ENCODE measurements around the gene BCAS2. TPM values are rescaled to one million over a fixed set of nuclear protein-coding genes. Genes with fewer than 3 reads are reported as not detected.

The BCAS2 gene
- total and polyA plus RNA-seq, 9 donors = 32.1 to 47.7 (median 36.7) TPM

- DNase-seq = no peak
- no peaks in the 10 kb centered on the region for H3K9me3 ChIP-seq
- TF ChIP-seq POLR2A (IDR thresholded peaks at IDR 0.05) (no peak), EP300 (IDR thresholded peaks at IDR 0.05) (no peak), CTCF (IDR thresholded peaks at IDR 0.05) (no peak)
- intact Hi-C loops (cut with DNase I) = no loop called here
- no peak overlapping the region for H3K27ac ChIP-seq
- WGBS, 3 donors = 82 to 94% (median 86%) methylated on average over 3 of the region's 3 CpGs
- H3K36me3 ChIP-seq = no peaks in the 10 kb centered on the region
- H3K4me1 ChIP-seq (ENCODE audit: insufficient read depth) = no peaks in the 10 kb centered on the region
- no peaks in the 10 kb centered on the region for H3K27me3 ChIP-seq
- no peak overlapping the region for H3K4me3 ChIP-seq
These were observed 7.7 kb upstream of the BCAS2 start for GRCh38 chr1:114589122-114589521.

GRCh38 chr1:114588196-114588689 is 6.8 kb upstream of the BCAS2 start:
- intact Hi-C loops (cut with DNase I) = no loop called here
- 47 to 61% (median 48%) methylated on average over 2 of the region's 2 CpGs for WGBS, 3 donors
- TF ChIP-seq POLR2A (IDR thresholded peaks at IDR 0.05) (no peak), CTCF (IDR thresholded peaks at IDR 0.05) (no peak), EP300 (IDR thresholded peaks at IDR 0.05) (no peak)

GRCh38 chr1:114587203-114587991 is 6.0 kb upstream of the BCAS2 start:
- Histone ChIP-seq H3K4me3 (no peak overlapping the region), H3K36me3 (no peaks in the 10 kb centered on the region), H3K4me1 (ENCODE audit: insufficient read depth) (no peaks in the 10 kb centered on the region), H3K27me3 (no peaks in the 10 kb centered on the region), H3K9me3 (no peaks in the 10 kb centered on the region), H3K27ac (no peak overlapping the region)
- DNase-seq = no peak
- intact Hi-C loops (cut with DNase I) = no loop called here
- TF ChIP-seq POLR2A (IDR thresholded peaks at IDR 0.05) = no peak
- TF ChIP-seq CTCF (IDR thresholded peaks at IDR 0.05) = no peak
- no peak for TF ChIP-seq EP300 (IDR thresholded peaks at IDR 0.05)
- WGBS, 3 donors = 78 to 86% (median 83%) methylated on average over 16 of the region's 16 CpGs

More at GRCh38 chr1:114588196-114588689, 6.8 kb upstream of the BCAS2 start:
- Histone ChIP-seq H3K4me3 (no peak overlapping the region), H3K27me3 (no peaks in the 10 kb centered on the region), H3K36me3 (no peaks in the 10 kb centered on the region), H3K27ac (no peak overlapping the region), H3K4me1 (ENCODE audit: insufficient read depth) (no peaks in the 10 kb centered on the region), H3K9me3 (no peaks in the 10 kb centered on the region)
- no peak for DNase-seq

GRCh38 chr1:114586513-114587047 is 5.2 kb upstream of the BCAS2 start:
- intact Hi-C loops (cut with DNase I) = no loop called here
- H3K36me3 ChIP-seq = no peaks in the 10 kb centered on the region
- 94 to 98% (median 95%) methylated on average over 5 of the region's 5 CpGs for WGBS, 3 donors

More at GRCh38 chr1:114586513-114587047, 5.2 kb upstream of the BCAS2 start:
- DNase-seq = no peak
- H3K4me1 ChIP-seq (ENCODE audit: insufficient read depth) = peaks cover 3% of the 10 kb centered on the region
- H3K27ac ChIP-seq = no peak overlapping the region
- H3K27me3 ChIP-seq = no peaks in the 10 kb centered on the region
- H3K9me3 ChIP-seq = no peaks in the 10 kb centered on the region
- TF ChIP-seq POLR2A (IDR thresholded peaks at IDR 0.05) = no peak
- no peak for TF ChIP-seq EP300 (IDR thresholded peaks at IDR 0.05)
- TF ChIP-seq CTCF (IDR thresholded peaks at IDR 0.05) = no peak
- H3K4me3 ChIP-seq = no peak overlapping the region
